ENCODE results near the gene ZNF474.

Gene ZNF474

DNA sequence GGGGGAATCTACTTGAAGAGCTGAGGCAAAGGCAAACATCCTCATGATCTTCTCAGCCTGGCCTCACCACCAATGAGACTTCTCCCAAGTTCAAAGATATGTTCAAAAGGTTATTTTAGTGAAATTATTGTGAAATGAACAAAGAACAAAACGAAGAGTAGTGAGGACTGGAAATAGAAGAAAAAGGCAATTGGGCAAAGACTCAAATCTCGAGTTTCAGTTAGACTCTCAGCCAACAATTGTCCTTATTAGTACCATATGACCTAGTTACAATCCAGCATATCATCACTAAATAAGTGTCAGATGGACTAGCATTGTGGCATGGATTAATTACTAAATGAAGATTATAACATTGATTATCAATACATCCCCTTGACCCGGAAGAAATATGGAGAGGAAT is 9.0 kb downstream of the ZNF474 start:
- H3K27ac ChIP-seq (ENCODE audit: insufficient read depth, low read depth, low read length, poor library complexity, severe bottlenecking): no peak overlapping the region
- no peaks in the 10 kb centered on the region for H3K9me3 ChIP-seq (ENCODE audit: control insufficient read depth, low read length)
- no peak overlapping the region for H3K4me3 ChIP-seq (ENCODE audit: insufficient read depth, low read depth, low read length)
- WGBS, 2 experiments: 90 to 91% methylated on average over 3 of the region's 3 CpGs
- no peaks in the 10 kb centered on the region for H3K36me3 ChIP-seq (ENCODE audit: control insufficient read depth, insufficient read depth, low read length)
- no peaks in the 10 kb centered on the region for H3K4me1 ChIP-seq (ENCODE audit: control insufficient read depth, insufficient read depth, low read length)
- H3K27me3 ChIP-seq (ENCODE audit: control insufficient read depth, insufficient read depth, low read length, poor library complexity, severe bottlenecking): no peaks in the 10 kb centered on the region

GRCh38 chr5:122140900-122141299 is 11.6 kb downstream of the ZNF474 start:
- H3K27ac ChIP-seq (ENCODE audit: insufficient read depth, low read depth, low read length, poor library complexity, severe bottlenecking): no peak overlapping the region
- H3K4me3 ChIP-seq (ENCODE audit: insufficient read depth, low read depth, low read length): no peak overlapping the region
- no peaks in the 10 kb centered on the region for H3K9me3 ChIP-seq (ENCODE audit: control insufficient read depth, low read length)
- H3K27me3 ChIP-seq (ENCODE audit: control insufficient read depth, insufficient read depth, low read length, poor library complexity, severe bottlenecking): no peaks in the 10 kb centered on the region
- H3K4me1 ChIP-seq (ENCODE audit: control insufficient read depth, insufficient read depth, low read length): peaks cover 4% of the 10 kb centered on the region
- 75 to 91% methylated on average over 2 to 3 of the region's 3 CpGs for WGBS, 2 experiments
- H3K36me3 ChIP-seq (ENCODE audit: control insufficient read depth, insufficient read depth, low read length): no peaks in the 10 kb centered on the region

DNA sequence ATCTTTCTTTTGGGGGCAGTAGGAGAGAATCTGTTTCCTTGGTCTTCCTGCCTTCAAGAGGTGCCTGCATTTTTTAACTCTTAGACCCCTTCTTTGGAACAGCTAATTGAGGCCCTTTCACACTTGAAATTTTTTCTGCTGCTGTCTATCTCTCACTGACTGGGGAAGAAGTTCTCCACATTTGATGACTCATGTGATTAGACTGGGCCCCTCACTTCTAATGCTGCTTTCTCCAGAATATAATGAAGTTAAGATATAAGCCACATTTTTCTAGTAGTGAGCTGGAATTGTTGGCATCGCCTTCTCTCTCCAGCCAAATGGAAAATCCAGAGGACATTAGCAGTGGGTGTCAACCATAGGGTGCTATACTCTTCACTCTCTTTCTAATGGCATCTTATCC is 12.4 kb downstream of the ZNF474 start:
- H3K36me3 ChIP-seq (ENCODE audit: control insufficient read depth, insufficient read depth, low read length): no peaks in the 10 kb centered on the region
- peaks cover 6% of the 10 kb centered on the region for H3K4me1 ChIP-seq (ENCODE audit: control insufficient read depth, insufficient read depth, low read length)
- no peak overlapping the region for H3K27ac ChIP-seq (ENCODE audit: insufficient read depth, low read depth, low read length, poor library complexity, severe bottlenecking)
- no peak overlapping the region for H3K4me3 ChIP-seq (ENCODE audit: insufficient read depth, low read depth, low read length)
- 86 to 100% methylated on average over 1 of the region's 1 CpG for WGBS, 2 experiments
- no peaks in the 10 kb centered on the region for H3K9me3 ChIP-seq (ENCODE audit: control insufficient read depth, low read length)
- H3K27me3 ChIP-seq (ENCODE audit: control insufficient read depth, insufficient read depth, low read length, poor library complexity, severe bottlenecking): no peaks in the 10 kb centered on the region

- H3K4me1 ChIP-seq (ENCODE audit: control insufficient read depth, insufficient read depth, low read length): peaks cover 6% of the 10 kb centered on the region
- H3K36me3 ChIP-seq (ENCODE audit: control insufficient read depth, insufficient read depth, low read length): no peaks in the 10 kb centered on the region
- WGBS, 2 experiments: 93 to 94% methylated on average over 6 of the region's 6 CpGs
- H3K9me3 ChIP-seq (ENCODE audit: control insufficient read depth, low read length): no peaks in the 10 kb centered on the region
- H3K4me3 ChIP-seq (ENCODE audit: insufficient read depth, low read depth, low read length): no peak overlapping the region
- H3K27me3 ChIP-seq (ENCODE audit: control insufficient read depth, insufficient read depth, low read length, poor library complexity, severe bottlenecking): no peaks in the 10 kb centered on the region
- H3K27ac ChIP-seq (ENCODE audit: insufficient read depth, low read depth, low read length, poor library complexity, severe bottlenecking): no peak overlapping the region
Measured at GRCh38 chr5:122142480-122143164, 13.3 kb downstream of the ZNF474 start.

- Histone ChIP-seq H3K27ac (ENCODE audit: insufficient read depth, low read depth, low read length, poor library complexity, severe bottlenecking) (no peak overlapping the region), H3K36me3 (ENCODE audit: control insufficient read depth, insufficient read depth, low read length) (no peaks in the 10 kb centered on the region)
- WGBS, 2 experiments: 100% methylated on average over 1 of the region's 1 CpG
Measured at GRCh38 chr5:122144236-122144635, 14.9 kb downstream of the ZNF474 start.

DNA sequence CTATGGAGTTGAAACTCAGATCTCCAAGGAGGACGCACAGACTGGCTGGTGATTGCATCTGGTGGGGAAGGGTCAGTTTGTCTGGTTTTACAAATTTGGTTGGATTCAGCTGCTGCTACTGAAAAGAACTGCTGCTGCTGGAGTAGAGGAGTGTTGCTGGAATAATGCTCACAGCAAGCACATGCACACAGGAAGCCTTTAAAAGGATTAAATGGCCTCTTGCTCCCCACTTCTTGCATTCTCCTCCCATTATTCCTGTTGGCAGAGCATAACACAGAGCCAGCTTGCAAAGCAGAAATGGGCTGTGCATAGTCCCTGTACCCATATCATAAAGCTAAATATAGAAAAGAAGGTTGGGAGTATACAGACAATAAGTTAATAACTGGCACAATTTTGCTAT is 16.6 kb downstream of the ZNF474 start:
- no peaks in the 10 kb centered on the region for H3K27me3 ChIP-seq (ENCODE audit: control insufficient read depth, insufficient read depth, low read length, poor library complexity, severe bottlenecking)
- no peak overlapping the region for H3K27ac ChIP-seq (ENCODE audit: insufficient read depth, low read depth, low read length, poor library complexity, severe bottlenecking)
- H3K4me1 ChIP-seq (ENCODE audit: control insufficient read depth, insufficient read depth, low read length): peaks cover 6% of the 10 kb centered on the region
- no peak overlapping the region for H3K4me3 ChIP-seq (ENCODE audit: insufficient read depth, low read depth, low read length)
- no peaks in the 10 kb centered on the region for H3K36me3 ChIP-seq (ENCODE audit: control insufficient read depth, insufficient read depth, low read length)
- 71 to 82% methylated on average over 1 of the region's 1 CpG for WGBS, 2 experiments
- H3K9me3 ChIP-seq (ENCODE audit: control insufficient read depth, low read length): no peaks in the 10 kb centered on the region

More at GRCh38 chr5:122144236-122144635, 14.9 kb downstream of the ZNF474 start:
- Histone ChIP-seq H3K4me1 (ENCODE audit: control insufficient read depth, insufficient read depth, low read length) (peaks cover 6% of the 10 kb centered on the region), H3K27me3 (ENCODE audit: control insufficient read depth, insufficient read depth, low read length, poor library complexity, severe bottlenecking) (no peaks in the 10 kb centered on the region), H3K9me3 (ENCODE audit: control insufficient read depth, low read length) (no peaks in the 10 kb centered on the region), H3K4me3 (ENCODE audit: insufficient read depth, low read depth, low read length) (no peak overlapping the region)

- WGBS, 2 experiments: 68 to 79% methylated on average over 4 of the region's 4 CpGs
- Histone ChIP-seq H3K36me3 (ENCODE audit: control insufficient read depth, insufficient read depth, low read length) (no peaks in the 10 kb centered on the region), H3K27ac (ENCODE audit: insufficient read depth, low read depth, low read length, poor library complexity, severe bottlenecking) (no peak overlapping the region), H3K4me3 (ENCODE audit: insufficient read depth, low read depth, low read length) (no peak overlapping the region), H3K27me3 (ENCODE audit: control insufficient read depth, insufficient read depth, low read length, poor library complexity, severe bottlenecking) (no peaks in the 10 kb centered on the region), H3K9me3 (ENCODE audit: control insufficient read depth, low read length) (no peaks in the 10 kb centered on the region), H3K4me1 (ENCODE audit: control insufficient read depth, insufficient read depth, low read length) (peaks cover 6% of the 10 kb centered on the region)
Measured at GRCh38 chr5:122149321-122150090, 20.2 kb downstream of the ZNF474 start.

DNA sequence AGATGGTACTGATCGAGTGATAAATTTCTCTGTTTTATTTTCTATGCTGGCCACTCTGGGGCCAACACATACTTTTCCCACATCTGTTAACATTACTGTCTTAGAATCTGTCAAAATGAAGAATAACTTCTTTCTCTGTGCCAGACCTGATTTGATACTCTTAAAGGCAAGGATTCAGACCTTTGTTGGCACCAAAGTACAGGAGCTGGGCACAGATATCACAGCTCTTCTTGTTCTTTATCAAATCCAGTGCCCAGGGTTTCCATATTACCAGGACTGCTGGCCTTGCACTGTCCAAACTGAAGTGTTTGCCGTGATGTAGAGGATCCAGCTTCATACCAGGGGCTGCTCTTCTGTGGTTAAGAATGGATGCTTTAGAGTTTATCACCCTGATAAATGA is 20.9 kb downstream of the ZNF474 start:
- Histone ChIP-seq H3K4me3 (ENCODE audit: insufficient read depth, low read depth, low read length) (no peak overlapping the region), H3K27ac (ENCODE audit: insufficient read depth, low read depth, low read length, poor library complexity, severe bottlenecking) (no peak overlapping the region), H3K36me3 (ENCODE audit: control insufficient read depth, insufficient read depth, low read length) (no peaks in the 10 kb centered on the region), H3K9me3 (ENCODE audit: control insufficient read depth, low read length) (no peaks in the 10 kb centered on the region), H3K4me1 (ENCODE audit: control insufficient read depth, insufficient read depth, low read length) (peaks cover 6% of the 10 kb centered on the region), H3K27me3 (ENCODE audit: control insufficient read depth, insufficient read depth, low read length, poor library complexity, severe bottlenecking) (no peaks in the 10 kb centered on the region)
- 91 to 94% methylated on average over 2 of the region's 2 CpGs for WGBS, 2 experiments

GRCh38 chr5:122151640-122152039 is 22.3 kb downstream of the ZNF474 start:
- H3K27ac ChIP-seq (ENCODE audit: insufficient read depth, low read depth, low read length, poor library complexity, severe bottlenecking): no peak overlapping the region
- H3K4me3 ChIP-seq (ENCODE audit: insufficient read depth, low read depth, low read length): no peak overlapping the region
- 80 to 92% methylated on average over 4 of the region's 4 CpGs for WGBS, 2 experiments
- H3K27me3 ChIP-seq (ENCODE audit: control insufficient read depth, insufficient read depth, low read length, poor library complexity, severe bottlenecking): no peaks in the 10 kb centered on the region
- H3K36me3 ChIP-seq (ENCODE audit: control insufficient read depth, insufficient read depth, low read length): no peaks in the 10 kb centered on the region
- no peaks in the 10 kb centered on the region for H3K4me1 ChIP-seq (ENCODE audit: control insufficient read depth, insufficient read depth, low read length)
- no peaks in the 10 kb centered on the region for H3K9me3 ChIP-seq (ENCODE audit: control insufficient read depth, low read length)

DNA sequence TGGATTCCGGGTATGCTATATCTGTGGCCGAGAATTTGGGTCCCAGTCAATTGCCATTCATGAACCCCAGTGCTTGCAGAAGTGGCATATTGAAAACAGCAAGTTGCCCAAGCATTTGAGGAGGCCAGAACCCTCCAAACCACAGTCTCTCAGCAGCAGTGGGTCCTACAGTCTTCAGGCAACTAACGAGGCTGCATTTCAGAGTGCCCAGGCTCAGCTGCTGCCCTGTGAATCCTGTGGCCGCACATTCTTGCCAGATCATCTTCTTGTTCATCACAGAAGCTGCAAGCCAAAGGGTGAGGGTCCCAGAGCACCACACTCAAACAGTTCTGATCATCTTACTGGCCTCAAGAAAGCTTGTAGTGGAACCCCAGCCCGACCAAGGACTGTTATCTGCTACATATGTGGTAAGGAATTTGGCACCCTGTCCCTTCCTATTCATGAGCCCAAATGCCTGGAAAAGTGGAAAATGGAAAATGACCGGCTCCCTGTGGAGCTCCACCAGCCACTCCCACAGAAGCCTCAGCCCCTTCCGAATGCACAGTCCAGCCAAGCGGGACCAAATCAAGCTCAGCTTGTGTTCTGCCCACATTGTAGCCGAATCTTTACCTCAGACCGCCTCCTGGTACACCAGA is 23.0 kb downstream of the ZNF474 start:
- Histone ChIP-seq H3K27ac (ENCODE audit: insufficient read depth, low read depth, low read length, poor library complexity, severe bottlenecking) (no peak overlapping the region), H3K4me1 (ENCODE audit: control insufficient read depth, insufficient read depth, low read length) (no peaks in the 10 kb centered on the region), H3K27me3 (ENCODE audit: control insufficient read depth, insufficient read depth, low read length, poor library complexity, severe bottlenecking) (no peaks in the 10 kb centered on the region), H3K4me3 (ENCODE audit: insufficient read depth, low read depth, low read length) (no peak overlapping the region), H3K9me3 (ENCODE audit: control insufficient read depth, low read length) (no peaks in the 10 kb centered on the region), H3K36me3 (ENCODE audit: control insufficient read depth, insufficient read depth, low read length) (no peaks in the 10 kb centered on the region)
- 88% methylated on average over 10 of the region's 10 CpGs for WGBS, 2 experiments

Measured in ectodermal cell (in vitro differentiated cells).